ENCODE measurements around the gene EMC9. TPM values are rescaled to one million over a fixed set of nuclear protein-coding genes. Genes with fewer than 3 reads are reported as not detected.

EMC9 gene
- total and polyA plus RNA-seq, 10 of the 15 experiments (the other 5 are each of a cell fraction or from before 2014, with no cell fraction given) = 15.3 to 60.5 (median 30.3) TPM

DNA sequence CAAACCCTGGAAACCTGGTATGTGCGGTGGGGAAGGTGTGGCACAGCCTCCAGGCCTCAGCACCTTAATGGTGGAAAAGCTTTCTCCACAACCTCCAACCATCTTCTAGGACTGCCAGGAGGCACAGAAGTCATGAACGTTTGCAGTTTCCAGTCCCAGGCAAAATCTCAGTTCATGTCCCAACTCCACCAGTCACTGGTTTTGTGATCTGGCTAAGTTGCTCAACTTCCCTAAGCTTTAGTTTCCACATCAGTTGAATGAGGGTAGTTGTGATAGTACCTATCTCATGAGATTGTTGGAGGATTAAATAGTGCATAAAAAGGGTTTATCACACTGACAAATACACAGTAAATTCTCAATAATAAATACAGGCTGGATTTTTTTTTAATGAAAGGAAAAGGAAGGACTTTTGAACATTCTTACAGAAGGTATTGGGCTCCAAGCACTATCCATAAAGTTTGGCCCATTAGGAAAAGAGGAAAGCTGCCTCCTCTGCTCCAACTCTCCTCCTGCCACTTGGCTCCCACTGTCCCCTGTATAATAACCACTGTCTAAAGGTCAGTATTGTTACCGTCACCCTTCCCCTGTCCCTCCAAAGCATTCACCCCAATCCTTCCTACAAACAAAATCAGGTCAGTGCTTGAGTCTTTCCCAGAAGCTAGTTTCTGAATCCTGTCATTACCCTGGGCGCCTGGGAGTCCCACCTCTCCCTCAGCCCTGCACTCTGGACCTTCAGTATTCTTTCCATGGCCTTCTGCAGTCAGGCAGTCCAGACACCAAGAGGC, 41.0 kb downstream of the EMC9 start:
- intact Hi-C loops (cut with micrococcal nuclease; ENCODE audit: unreplicated experiment) (no loop called here), in situ Hi-C loops (cut with MboI) (loop anchor here (25.0 kb wide), 1 partner anchor 788 kb away; the partner anchor contains the start of genes BCL2L2, PABPN1 and PPP1R3E)
- DNase-seq (ENCODE audit: low read depth, low spot score) (no peak), FAIRE-seq (no peak), ATAC-seq (no peak)
- Histone ChIP-seq H3K4me1 (ENCODE audit: control insufficient read depth, insufficient read depth, low read length) (no peaks in the 10 kb centered on the region), H3K27ac (ENCODE audit: control insufficient read depth, insufficient read depth) (no peak overlapping the region), H3K36me3 (ENCODE audit: control insufficient read depth in 2 of 2, insufficient read depth in 2 of 2, low read length in 1 of 2) (peaks cover 11 to 14% of the 10 kb centered on the region in 2 experiments; a peak in 3 of 4 replicates), H3K4me3 (no peak overlapping the region), H3K4me2 (ENCODE audit: control insufficient read depth, insufficient read depth) (no peak overlapping the region), H4K20me1 (ENCODE audit: control insufficient read depth, insufficient read depth) (no peaks in the 10 kb centered on the region), H3K79me2 (ENCODE audit: control insufficient read depth, insufficient read depth, low read length) (peaks cover 9% of the 10 kb centered on the region), H2AFZ (ENCODE audit: control insufficient read depth, low read depth, low read length) (no peak overlapping the region), H3K27me3 (replicated peaks in 1 of 2; ENCODE audit: control insufficient read depth in 2 of 2, insufficient read depth in 2 of 2, low read length in 1 of 2) (no peaks in the 10 kb centered on the region), H3K9ac (ENCODE audit: control insufficient read depth, insufficient read depth, low read length) (no peak overlapping the region), H3K9me3 (replicated peaks; ENCODE audit: control insufficient read depth, insufficient read depth, low read length) (no peaks in the 10 kb centered on the region)
- no TSS peak for BruUV-seq (replicated peaks)
- ChIA-PET RAD21 (ENCODE audit: unreplicated experiment) (interaction anchor here (1.2 kb wide), 1 partner anchor 8 kb away, joined by 3 read pairs; no protein-coding TSS in a partner anchor), CTCF (interaction anchor here (1.6 to 11.3 kb wide), 3 partner anchors 7 to 42 kb away, joined by 7 to 294 read pairs (median 8); partner anchors contain the start of gene PCK2), SMC1A (ENCODE audit: uncharacterized antibody, unreplicated experiment) (interaction anchor here (0.8 to 1.6 kb wide), 2 partner anchors 8 to 9 kb away, joined by 3 to 4 read pairs; no protein-coding TSS in a partner anchor), POLR2A (interaction anchor here (1.0 kb wide), 1 partner anchor 13 kb away, joined by 3 read pairs; no protein-coding TSS in a partner anchor)
- TF ChIP-seq IKZF1 (conservative IDR thresholded peaks at IDR 0.05) = no peak
- 71% methylated on average over 4 of the region's 4 CpGs for WGBS (ENCODE audit: insufficient coverage, insufficient replicate concordance, low lambda C conversion rate, missing lambda C conversion rate)

DNA sequence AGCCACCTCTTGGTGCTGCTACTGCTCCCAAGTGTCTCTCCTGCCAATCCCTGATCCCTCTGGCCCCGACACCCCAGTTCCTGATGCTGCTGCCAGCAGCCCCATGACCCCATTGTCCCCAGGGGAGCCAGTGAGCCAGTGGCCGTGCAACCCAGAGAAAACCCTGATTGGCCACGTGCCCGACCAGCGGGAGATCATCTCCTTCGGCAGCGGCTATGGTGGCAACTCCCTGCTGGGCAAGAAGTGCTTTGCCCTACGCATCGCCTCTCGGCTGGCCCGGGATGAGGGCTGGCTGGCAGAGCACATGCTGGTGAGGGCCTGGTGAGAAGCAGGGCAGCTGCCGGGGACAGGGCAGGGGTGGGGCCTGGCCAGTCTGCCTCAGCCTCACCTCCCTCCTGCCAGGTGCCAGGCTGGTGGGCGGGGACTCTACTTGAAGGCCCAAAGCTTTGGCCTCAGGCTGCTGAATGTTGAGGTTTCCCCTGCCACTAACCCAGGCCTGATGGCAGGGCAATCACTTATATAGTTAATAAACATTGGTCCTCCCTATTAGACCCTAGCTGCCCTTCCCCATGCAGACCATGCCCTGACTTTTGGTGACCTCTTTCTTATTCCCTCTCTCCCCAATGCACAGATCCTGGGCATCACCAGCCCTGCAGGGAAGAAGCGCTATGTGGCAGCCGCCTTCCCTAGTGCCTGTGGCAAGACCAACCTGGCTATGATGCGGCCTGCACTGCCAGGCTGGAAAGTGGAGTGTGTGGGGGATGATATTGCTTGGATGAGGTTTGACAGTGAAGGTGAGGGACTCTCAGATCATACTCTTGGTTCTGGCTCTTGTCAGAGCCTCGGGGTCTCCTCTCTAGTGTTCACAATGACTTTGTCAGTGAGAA, 42.2 kb downstream of the EMC9 start:
- no peak for FAIRE-seq
- 98% methylated on average over 17 of the region's 17 CpGs for WGBS (ENCODE audit: insufficient coverage, insufficient replicate concordance, low lambda C conversion rate, missing lambda C conversion rate)
- POLR2A ChIA-PET = no interaction called here
- SMC1A ChIA-PET (ENCODE audit: uncharacterized antibody, unreplicated experiment) = interaction anchor here (1.6 kb wide), 1 partner anchor 11 kb away, joined by 3 read pairs; no protein-coding TSS in a partner anchor
- H3K4me1 ChIP-seq (ENCODE audit: control insufficient read depth, insufficient read depth, low read length) = no peaks in the 10 kb centered on the region
- intact Hi-C loops (cut with micrococcal nuclease; ENCODE audit: unreplicated experiment) = no loop called here
- H3K27ac ChIP-seq (ENCODE audit: control insufficient read depth, insufficient read depth) = no peak overlapping the region
- DNase-seq (ENCODE audit: low read depth, low spot score) = no peak
- H3K79me2 ChIP-seq (ENCODE audit: control insufficient read depth, insufficient read depth, low read length) = peaks cover 21% of the 10 kb centered on the region
- H2AFZ ChIP-seq (ENCODE audit: control insufficient read depth, low read depth, low read length) = no peak overlapping the region
- CTCF ChIA-PET = interaction anchor here (1.6 to 11.2 kb wide), 2 partner anchors 6 to 10 kb away, joined by 8 to 294 read pairs; no protein-coding TSS in a partner anchor
- no peak overlapping the region for H3K9ac ChIP-seq (ENCODE audit: control insufficient read depth, insufficient read depth, low read length)
- in situ Hi-C loops (cut with MboI) = no loop called here
- no TSS peak for BruUV-seq (replicated peaks)
- RAD21 ChIA-PET (ENCODE audit: unreplicated experiment) = no interaction called here
- TF ChIP-seq IKZF1 (conservative IDR thresholded peaks at IDR 0.05) = no peak
- TF ChIP-seq ZNF24 (IDR thresholded peaks at IDR 0.05) = no peak
- TF ChIP-seq RFX5 (IDR thresholded peaks at IDR 0.05; ENCODE audit: low read depth, low read length) = no peak
- TF ChIP-seq NBN (IDR thresholded peaks at IDR 0.05) = no peak
- TF ChIP-seq, protein P1, sequence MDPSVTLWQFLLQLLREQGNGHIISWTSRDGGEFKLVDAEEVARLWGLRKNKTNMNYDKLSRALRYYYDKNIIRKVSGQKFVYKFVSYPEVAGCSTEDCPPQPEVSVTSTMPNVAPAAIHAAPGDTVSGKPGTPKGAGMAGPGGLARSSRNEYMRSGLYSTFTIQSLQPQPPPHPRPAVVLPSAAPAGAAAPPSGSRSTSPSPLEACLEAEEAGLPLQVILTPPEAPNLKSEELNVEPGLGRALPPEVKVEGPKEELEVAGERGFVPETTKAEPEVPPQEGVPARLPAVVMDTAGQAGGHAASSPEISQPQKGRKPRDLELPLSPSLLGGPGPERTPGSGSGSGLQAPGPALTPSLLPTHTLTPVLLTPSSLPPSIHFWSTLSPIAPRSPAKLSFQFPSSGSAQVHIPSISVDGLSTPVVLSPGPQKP (IDR thresholded peaks at IDR 0.05; ENCODE audit: low read depth, low read length) = no peak
- TF ChIP-seq TCF3 (IDR thresholded peaks at IDR 0.05; ENCODE audit: borderline replicate concordance, insufficient read depth, low read depth, low read length) = no peak
- no peak for TF ChIP-seq LARP7 (IDR thresholded peaks at IDR 0.05)
- TF ChIP-seq RCOR1 (conservative IDR thresholded peaks at IDR 0.05; ENCODE audit: low read depth, low read length) = no peak
- no peak for TF ChIP-seq SMAD5 (IDR thresholded peaks at IDR 0.05; ENCODE audit: low read depth)
- TF ChIP-seq ZZZ3 (IDR thresholded peaks at IDR 0.05; ENCODE audit: control insufficient read depth, insufficient read length, low read depth) = no peak
- no peak for TF ChIP-seq POLR2A (IDR thresholded peaks at IDR 0.05; ENCODE audit: low read depth, low read length)
- TF ChIP-seq JUND (IDR thresholded peaks at IDR 0.05; ENCODE audit: low read depth, low read length) = no peak
- TF ChIP-seq ZNF384 (IDR thresholded peaks at IDR 0.05; ENCODE audit: borderline replicate concordance, low read depth, low read length) = no peak
- ATAC-seq = no peak
- H4K20me1 ChIP-seq (ENCODE audit: control insufficient read depth, insufficient read depth) = no peaks in the 10 kb centered on the region
- H3K36me3 ChIP-seq (ENCODE audit: control insufficient read depth in 2 of 2, insufficient read depth in 2 of 2, low read length in 1 of 2) = peaks cover 11 to 14% of the 10 kb centered on the region in 2 experiments; a peak in 3 of 4 replicates
- H3K4me3 ChIP-seq = no peak overlapping the region
- no peak overlapping the region for H3K4me2 ChIP-seq (ENCODE audit: control insufficient read depth, insufficient read depth)
- no peaks in the 10 kb centered on the region for H3K27me3 ChIP-seq (replicated peaks in 1 of 2; ENCODE audit: control insufficient read depth in 2 of 2, insufficient read depth in 2 of 2, low read length in 1 of 2)
- H3K9me3 ChIP-seq (replicated peaks; ENCODE audit: control insufficient read depth, insufficient read depth, low read length) = no peaks in the 10 kb centered on the region
